ENCODE data around the gene ALDH1A3. TPM values are rescaled to one million over a fixed set of nuclear protein-coding genes. Genes with fewer than 3 reads are reported as not detected.
A peak's percentile ranks its signal among the peaks of the same experiment; 100 is the strongest.

The ALDH1A3 gene
- total and polyA plus RNA-seq, 8 donors, result 3.5 to 87.2 (median 30.3) TPM

GRCh38 chr15:100900136-100900794 is 20.6 kb downstream of the ALDH1A3 start:
- peak in 1 of 2 donors; percentile 33 for DNase-seq
- intact Hi-C loops (cut with DNase I; ENCODE audit: low total_unique reads), result no loop called here
- peak overlapping the region in 2 of 5 donors; percentile 79 to 85 for H3K27ac ChIP-seq
- H3K4me3 ChIP-seq, result no peak overlapping the region
- peaks cover 0 to 29% (median 18%) of the 10 kb centered on the region in 4 donors for H3K4me1 ChIP-seq
- WGBS, 5 donors, result 74 to 81% (median 77%) methylated on average over 13 of the region's 13 CpGs
- TF ChIP-seq, protein P1, sequence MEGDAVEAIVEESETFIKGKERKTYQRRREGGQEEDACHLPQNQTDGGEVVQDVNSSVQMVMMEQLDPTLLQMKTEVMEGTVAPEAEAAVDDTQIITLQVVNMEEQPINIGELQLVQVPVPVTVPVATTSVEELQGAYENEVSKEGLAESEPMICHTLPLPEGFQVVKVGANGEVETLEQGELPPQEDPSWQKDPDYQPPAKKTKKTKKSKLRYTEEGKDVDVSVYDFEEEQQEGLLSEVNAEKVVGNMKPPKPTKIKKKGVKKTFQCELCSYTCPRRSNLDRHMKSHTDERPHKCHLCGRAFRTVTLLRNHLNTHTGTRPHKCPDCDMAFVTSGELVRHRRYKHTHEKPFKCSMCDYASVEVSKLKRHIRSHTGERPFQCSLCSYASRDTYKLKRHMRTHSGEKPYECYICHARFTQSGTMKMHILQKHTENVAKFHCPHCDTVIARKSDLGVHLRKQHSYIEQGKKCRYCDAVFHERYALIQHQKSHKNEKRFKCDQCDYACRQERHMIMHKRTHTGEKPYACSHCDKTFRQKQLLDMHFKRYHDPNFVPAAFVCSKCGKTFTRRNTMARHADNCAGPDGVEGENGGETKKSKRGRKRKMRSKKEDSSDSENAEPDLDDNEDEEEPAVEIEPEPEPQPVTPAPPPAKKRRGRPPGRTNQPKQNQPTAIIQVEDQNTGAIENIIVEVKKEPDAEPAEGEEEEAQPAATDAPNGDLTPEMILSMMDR (IDR thresholded peaks at IDR 0.05), result no peak
- no peak for TF ChIP-seq EP300 (IDR thresholded peaks at IDR 0.05)
- TF ChIP-seq POLR2A (IDR thresholded peaks at IDR 0.05), result no peak
- no peak for TF ChIP-seq POLR2AphosphoS5 (IDR thresholded peaks at IDR 0.05)
- no peaks in the 10 kb centered on the region for H3K9me3 ChIP-seq
- peaks cover 0 to 13% (median 3%) of the 10 kb centered on the region in 4 donors for H3K36me3 ChIP-seq
- peaks cover 0 to 11% (median 0%) of the 10 kb centered on the region in 3 donors for H3K27me3 ChIP-seq

DNA sequence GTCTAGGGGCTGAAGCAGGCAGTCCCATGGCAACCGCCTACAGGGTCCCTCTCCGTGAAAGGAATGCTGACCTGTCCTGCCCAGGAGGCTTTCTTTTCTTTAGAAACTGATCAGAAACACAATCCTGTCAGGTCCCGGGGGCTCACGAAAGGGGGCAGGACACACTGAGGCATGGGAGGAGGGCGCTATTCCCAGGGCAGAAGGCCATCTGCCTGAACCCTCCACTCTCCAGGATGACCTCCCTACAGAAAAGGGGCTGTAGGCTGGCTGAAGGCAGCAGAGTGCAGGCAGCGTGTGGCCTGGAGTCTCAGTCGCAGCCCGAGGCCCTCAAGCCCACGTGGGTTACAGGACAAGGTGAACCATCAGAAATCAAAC is 21.2 kb downstream of the ALDH1A3 start:
- Histone ChIP-seq H3K9me3 (no peaks in the 10 kb centered on the region), H3K27ac (peak overlapping the region in 3 of 5 donors; percentile 79 to 85 (median 85)), H3K36me3 (peaks cover 0 to 13% (median 3%) of the 10 kb centered on the region in 4 donors), H3K27me3 (peaks cover 0 to 11% (median 0%) of the 10 kb centered on the region in 3 donors), H3K4me1 (peaks cover 0 to 29% (median 18%) of the 10 kb centered on the region in 4 donors), H3K4me3 (no peak overlapping the region)
- TF ChIP-seq EP300 (IDR thresholded peaks at IDR 0.05) (no peak), POLR2A (IDR thresholded peaks at IDR 0.05) (no peak), POLR2AphosphoS5 (IDR thresholded peaks at IDR 0.05) (no peak)
- TF ChIP-seq, protein P1 (IDR thresholded peaks at IDR 0.05), result no peak
- no peak for DNase-seq
- intact Hi-C loops (cut with DNase I; ENCODE audit: low total_unique reads), result no loop called here
- 72 to 75% (median 74%) methylated on average over 9 of the region's 9 CpGs for WGBS, 5 donors

- Histone ChIP-seq H3K4me3 (no peak overlapping the region), H3K36me3 (peaks cover 0 to 13% (median 3%) of the 10 kb centered on the region in 4 donors), H3K4me1 (peaks cover 0 to 29% (median 18%) of the 10 kb centered on the region in 4 donors), H3K27ac (peak overlapping the region in 4 of 5 donors; percentile 56 to 85 (median 82)), H3K27me3 (peaks cover 0 to 11% (median 0%) of the 10 kb centered on the region in 3 donors), H3K9me3 (no peaks in the 10 kb centered on the region)
- no peak for TF ChIP-seq EP300 (IDR thresholded peaks at IDR 0.05)
- no peak for TF ChIP-seq POLR2A (IDR thresholded peaks at IDR 0.05)
- no peak for TF ChIP-seq POLR2AphosphoS5 (IDR thresholded peaks at IDR 0.05)
- TF ChIP-seq, protein P1 (IDR thresholded peaks at IDR 0.05), result no peak
- intact Hi-C loops (cut with DNase I; ENCODE audit: low total_unique reads), result no loop called here
- 64 to 79% (median 75%) methylated on average over 3 of the region's 3 CpGs for WGBS, 5 donors
- DNase-seq, result no peak
These were observed 21.7 kb downstream of the ALDH1A3 start for GRCh38 chr15:100901296-100901695.

DNA sequence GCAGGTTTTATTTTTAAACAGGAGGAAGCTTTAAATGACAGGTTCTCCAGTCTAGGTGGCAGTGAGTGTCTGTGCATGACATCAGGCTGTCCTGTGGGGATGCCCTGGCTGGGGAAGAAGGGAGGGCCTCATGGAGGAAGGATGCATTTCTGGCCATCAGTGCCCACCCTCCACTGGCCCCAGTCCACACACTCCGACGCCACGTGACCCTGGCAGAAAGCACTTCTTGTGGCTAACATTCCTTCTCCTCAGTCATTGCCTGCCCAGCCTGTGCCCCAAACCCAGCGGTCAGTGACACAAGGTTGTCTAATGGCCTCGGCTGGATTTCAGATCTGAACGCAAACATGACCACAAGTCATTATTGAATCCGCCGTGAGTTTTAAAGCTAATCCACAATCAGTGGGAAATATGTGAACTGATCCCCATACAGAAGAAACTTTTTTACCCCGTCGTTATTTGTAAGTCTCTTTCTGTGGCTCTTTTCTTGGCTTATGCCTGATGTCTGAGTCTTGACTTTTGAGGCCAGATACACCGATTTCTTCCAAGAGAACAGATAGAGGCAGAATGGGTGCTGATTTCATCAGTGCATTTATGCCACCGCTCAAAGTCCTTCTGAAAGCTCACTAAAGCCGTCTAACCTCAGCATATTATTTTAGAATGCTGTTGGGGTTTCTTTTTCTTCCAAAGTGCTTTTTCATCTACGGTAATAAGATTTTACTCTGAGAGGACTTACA is 22.2 kb downstream of the ALDH1A3 start:
- intact Hi-C loops (cut with DNase I; ENCODE audit: low total_unique reads), result no loop called here
- peak overlapping the region in 4 of 5 donors; percentile 56 to 85 (median 82) for H3K27ac ChIP-seq
- peak overlapping the region; percentile 15 to 32 (median 26) for H3K4me3 ChIP-seq
- 59 to 75% (median 73%) methylated on average over 11 to 14 of the region's 14 CpGs for WGBS, 5 donors
- DNase-seq, result no peak
- H3K9me3 ChIP-seq, result no peaks in the 10 kb centered on the region
- peaks cover 0 to 11% (median 0%) of the 10 kb centered on the region in 3 donors for H3K27me3 ChIP-seq
- peaks cover 0 to 29% (median 18%) of the 10 kb centered on the region in 4 donors for H3K4me1 ChIP-seq
- TF ChIP-seq EP300 (IDR thresholded peaks at IDR 0.05) (no peak), POLR2AphosphoS5 (IDR thresholded peaks at IDR 0.05) (no peak), POLR2A (IDR thresholded peaks at IDR 0.05) (no peak)
- TF ChIP-seq, protein P1 (IDR thresholded peaks at IDR 0.05), result no peak
- peaks cover 0 to 13% (median 3%) of the 10 kb centered on the region in 4 donors for H3K36me3 ChIP-seq

All from stomach (tissue), 9 donors.